GM10266 (cell line): ENCODE data around the gene SPATS1.
"Not testable (repeated sequence)": the region's sequence is repeated elsewhere in the genome, so short reads cannot be mapped to it uniquely, and the experiment has no call there.

Experiments used
- DNase-seq: peaks from one replicate; pipeline ENCODE4 v3.0.0; 2012; ENCODE audit errors: extremely low spot score
- TF ChIP-seq, protein P1 (sequence below): IDR thresholded peaks from 2 replicates; pipeline ENCODE4 v1.5.1; 2012; ENCODE audit warnings: mild to moderate bottlenecking, low read depth; ENCODE audit not compliant: control insufficient read depth, insufficient read depth; ENCODE audit errors: missing control alignments

The SPATS1 gene

DNA sequence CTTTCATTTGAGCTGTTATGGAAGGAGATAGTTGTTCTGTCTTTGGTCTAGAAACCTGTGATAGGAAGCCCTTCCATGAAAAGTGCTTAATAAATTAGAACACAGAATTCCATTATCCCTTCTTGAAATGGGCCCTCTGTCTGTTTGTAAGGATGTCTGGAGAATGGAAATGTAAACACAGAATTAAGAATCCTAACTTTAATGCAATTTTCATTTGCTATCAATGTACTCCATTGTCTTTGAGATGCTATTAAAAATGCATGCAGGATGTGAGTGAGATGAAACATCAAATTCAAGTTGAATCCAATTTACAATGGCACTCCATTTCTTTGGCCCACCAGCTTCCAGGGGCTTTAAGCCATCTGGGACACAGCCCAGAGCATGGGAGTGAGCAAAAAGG lies 15.4 kb upstream of the SPATS1 start:
- TF ChIP-seq, protein P1, sequence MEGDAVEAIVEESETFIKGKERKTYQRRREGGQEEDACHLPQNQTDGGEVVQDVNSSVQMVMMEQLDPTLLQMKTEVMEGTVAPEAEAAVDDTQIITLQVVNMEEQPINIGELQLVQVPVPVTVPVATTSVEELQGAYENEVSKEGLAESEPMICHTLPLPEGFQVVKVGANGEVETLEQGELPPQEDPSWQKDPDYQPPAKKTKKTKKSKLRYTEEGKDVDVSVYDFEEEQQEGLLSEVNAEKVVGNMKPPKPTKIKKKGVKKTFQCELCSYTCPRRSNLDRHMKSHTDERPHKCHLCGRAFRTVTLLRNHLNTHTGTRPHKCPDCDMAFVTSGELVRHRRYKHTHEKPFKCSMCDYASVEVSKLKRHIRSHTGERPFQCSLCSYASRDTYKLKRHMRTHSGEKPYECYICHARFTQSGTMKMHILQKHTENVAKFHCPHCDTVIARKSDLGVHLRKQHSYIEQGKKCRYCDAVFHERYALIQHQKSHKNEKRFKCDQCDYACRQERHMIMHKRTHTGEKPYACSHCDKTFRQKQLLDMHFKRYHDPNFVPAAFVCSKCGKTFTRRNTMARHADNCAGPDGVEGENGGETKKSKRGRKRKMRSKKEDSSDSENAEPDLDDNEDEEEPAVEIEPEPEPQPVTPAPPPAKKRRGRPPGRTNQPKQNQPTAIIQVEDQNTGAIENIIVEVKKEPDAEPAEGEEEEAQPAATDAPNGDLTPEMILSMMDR: no peak
- DNase-seq: no peak

- TF ChIP-seq, protein P1: no peak
- DNase-seq: no peak
Measured at GRCh38 chr6:44327760-44328159, 14.7 kb upstream of the SPATS1 start.

GRCh38 chr6:44328203-44328602 lies 14.2 kb upstream of the SPATS1 start:
- not testable (repeated sequence) for DNase-seq

DNA sequence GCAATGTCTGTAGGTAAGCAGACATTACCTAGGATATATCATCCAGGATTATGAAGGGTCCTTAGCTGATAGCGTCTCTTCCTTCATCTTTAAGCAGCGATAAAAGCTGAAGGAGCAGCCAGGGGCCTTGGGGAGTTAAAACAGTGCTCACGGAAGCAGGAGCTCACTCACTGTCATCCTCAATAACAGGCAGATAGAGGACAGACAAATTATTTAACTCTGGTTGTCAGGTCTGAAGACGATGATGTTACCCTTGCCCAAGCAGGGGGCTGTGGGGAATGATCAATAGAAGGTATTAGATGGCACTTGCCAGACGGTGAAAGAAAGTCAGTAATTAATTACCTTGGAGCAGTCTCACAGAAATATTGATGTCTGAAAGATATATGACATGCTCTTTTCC lies 12.6 kb upstream of the SPATS1 start:
- TF ChIP-seq, protein P1: no peak
- no peak for DNase-seq

GRCh38 chr6:44332585-44332984 lies 9.9 kb upstream of the SPATS1 start:
- TF ChIP-seq, protein P1: no peak
- no peak for DNase-seq

GRCh38 chr6:44333273-44333919 lies 9.1 kb upstream of the SPATS1 start:
- TF ChIP-seq, protein P1: no peak
- DNase-seq: no peak

GRCh38 chr6:44333942-44334341 lies 8.5 kb upstream of the SPATS1 start:
- TF ChIP-seq, protein P1: no peak
- DNase-seq: no peak

DNA sequence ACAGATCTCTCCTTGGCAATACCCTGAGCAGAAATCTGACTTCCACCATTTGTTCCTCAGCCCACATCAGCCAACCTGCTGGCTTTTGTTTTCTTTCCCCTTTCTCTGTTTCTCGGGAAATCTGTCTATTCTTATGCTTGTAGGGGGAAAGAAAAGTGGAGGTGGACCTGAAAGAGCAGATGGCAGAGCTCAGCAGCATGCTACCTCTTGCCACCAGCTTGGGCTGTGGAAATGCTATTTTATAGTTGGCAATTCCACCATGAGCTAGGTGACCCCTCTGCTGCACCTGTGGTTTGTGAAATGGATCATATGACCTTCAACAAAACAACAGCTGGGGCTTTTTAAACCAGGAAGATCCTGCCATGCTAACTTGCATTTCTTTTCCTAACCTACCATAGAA lies 6.8 kb upstream of the SPATS1 start:
- TF ChIP-seq, protein P1: no peak
- DNase-seq: no peak
